Activated CD8-positive, alpha-beta T cell treated with anti-CD3 and anti-CD28 coated beads for 36 hours (primary cell): ENCODE measurements around the gene TMEM9B. TPM values are rescaled to one million over a fixed set of nuclear protein-coding genes. Genes with fewer than 3 reads are reported as not detected.

Experiments
- ATAC-seq: fragments of 200-7000 bp; cut with Tn5 transposase; one replicate; pipeline ENCODE4 v1.10.0; 2021; ENCODE audit warnings: mild to moderate bottlenecking, moderate library complexity
- CTCF ChIA-PET: fragments of 350-600 bp; sonication (Branson Sonifier 250); formaldehyde crosslinking; loops from one replicate; lab custom pipeline; 2021; ENCODE audit warnings: antibody characterized with exemption; lab: Charles Lee
- POLR2A ChIA-PET: fragments of 350-600 bp; sonication (Branson Sonifier 250); formaldehyde crosslinking; loops from one replicate; lab custom pipeline; 2021; ENCODE audit warnings: antibody characterized with exemption; lab: Charles Lee
- DNase-seq: peaks from one replicate; pipeline ENCODE4 v3.0.0-alpha.2; 2020
- H3K27ac Mint-ChIP-seq: one replicate; pipeline ENCODE4 v1.8.0; 2021; ENCODE audit warnings: mild to moderate bottlenecking, mixed read lengths
- H3K27me3 Mint-ChIP-seq: one replicate; pipeline ENCODE4 v1.8.0; 2021; ENCODE audit warnings: mixed read lengths
- H3K36me3 Mint-ChIP-seq: one replicate; pipeline ENCODE4 v1.8.0; 2021; ENCODE audit warnings: low read depth, mixed read lengths
- H3K4me1 Mint-ChIP-seq: one replicate; pipeline ENCODE4 v1.8.0; 2021; ENCODE audit warnings: low read depth, mixed read lengths
- H3K4me3 Mint-ChIP-seq: one replicate; pipeline ENCODE4 v1.8.0; 2021; ENCODE audit warnings: mild to moderate bottlenecking, moderate library complexity, mixed read lengths
- H3K9me3 Mint-ChIP-seq: one replicate; pipeline ENCODE4 v1.8.0; 2021; ENCODE audit warnings: mixed read lengths
- CTCF ChIP-seq: fragments of 200-600 bp; IDR thresholded peaks from one replicate; pipeline ENCODE4 v1.8.0; 2022; ENCODE audit warnings: antibody characterized with exemption, mild to moderate bottlenecking
- intact Hi-C: fragments of 100-400 bp; cut with micrococcal nuclease; formaldehyde crosslinking; loops from one replicate; pipeline ENCODE4 v1.10.0; 2022
- total RNA-seq, 2 experiments: library from RNA; stranded (reverse); gene quantifications; one replicate each; pipeline ENCODE4 v1.2.3, GENCODE V29; 2021

TMEM9B gene
- total RNA-seq, 2 experiments from 2014 or later: 14.6 to 16.3 TPM

DNA sequence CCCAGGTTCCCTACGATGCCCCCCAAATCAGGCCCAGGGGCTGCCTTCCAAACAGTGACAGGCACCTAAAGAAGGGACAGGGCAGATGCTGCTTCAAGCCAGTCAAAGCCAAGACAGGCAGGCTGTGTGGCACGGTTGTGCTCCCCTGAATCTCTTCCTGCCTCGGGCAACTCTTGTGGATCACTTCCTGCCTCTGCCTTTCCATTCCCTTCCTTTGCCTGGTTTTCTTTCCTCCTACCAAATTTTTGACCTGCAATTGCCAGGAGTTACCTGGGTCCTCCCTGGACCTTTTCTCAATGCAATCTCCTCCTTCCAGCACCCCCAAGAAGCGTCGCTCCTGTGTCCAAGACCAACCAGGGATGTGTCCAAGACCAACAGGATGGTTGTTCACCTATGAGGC is 37.0 kb downstream of the TMEM9B start:
- POLR2A ChIA-PET: no interaction called here

GRCh38 chr11:8926236-8926635 is 38.0 kb downstream of the TMEM9B start:
- H3K4me1 Mint-ChIP-seq: no peaks in the 10 kb centered on the region
- peaks cover 12% of the 10 kb centered on the region for H3K36me3 Mint-ChIP-seq
- intact Hi-C loops: no loop called here
- TF ChIP-seq CTCF: no peak
- H3K27ac Mint-ChIP-seq: no peak overlapping the region
- POLR2A ChIA-PET: no interaction called here
- no peak overlapping the region for H3K4me3 Mint-ChIP-seq
- DNase-seq (no peak), ATAC-seq (no peak)
- CTCF ChIA-PET: interaction anchor here (0.6 to 1.1 kb wide), 2 partner anchors 11 to 32 kb away, joined by 3 to 5 read pairs; no protein-coding TSS in a partner anchor
- H3K9me3 Mint-ChIP-seq: no peaks in the 10 kb centered on the region
- no peaks in the 10 kb centered on the region for H3K27me3 Mint-ChIP-seq

More for the DNA sequence above, 37.0 kb downstream of the TMEM9B start:
- Mint-ChIP-seq H3K27ac (no peak overlapping the region), H3K4me1 (no peaks in the 10 kb centered on the region), H3K4me3 (no peak overlapping the region), H3K9me3 (no peaks in the 10 kb centered on the region), H3K36me3 (peaks cover 9% of the 10 kb centered on the region), H3K27me3 (no peaks in the 10 kb centered on the region)
- TF ChIP-seq CTCF: no peak
- CTCF ChIA-PET: no interaction called here
- intact Hi-C loops: no loop called here
- no peak for DNase-seq
- no peak for ATAC-seq

DNA sequence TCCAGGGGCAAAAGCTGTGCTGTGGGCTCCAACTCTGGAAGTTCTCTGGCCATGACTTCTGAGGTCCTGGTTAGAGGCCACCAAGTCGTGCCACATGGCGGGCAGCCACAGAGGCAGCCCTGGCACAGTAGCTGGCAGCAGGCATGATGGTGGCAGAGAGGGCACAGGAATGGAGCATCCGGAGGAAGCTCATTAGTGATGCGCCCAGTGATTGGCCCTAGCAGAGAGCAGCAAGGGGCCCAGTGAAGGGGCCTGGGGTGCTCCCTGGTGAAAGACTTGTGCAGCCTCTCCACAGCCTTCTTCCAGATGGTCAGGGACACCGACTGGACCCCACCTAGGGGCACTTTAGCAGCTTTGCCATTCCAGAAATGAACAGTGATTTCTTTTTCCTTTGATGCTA is 38.5 kb downstream of the TMEM9B start:
- ChIA-PET CTCF (interaction anchor here (1.1 kb wide), 1 partner anchor 11 kb away, joined by 5 read pairs; no protein-coding TSS in a partner anchor), POLR2A (no interaction called here)
- TF ChIP-seq CTCF: no peak
- Mint-ChIP-seq H3K9me3 (no peaks in the 10 kb centered on the region), H3K27me3 (no peaks in the 10 kb centered on the region), H3K36me3 (peaks cover 12% of the 10 kb centered on the region), H3K4me1 (no peaks in the 10 kb centered on the region), H3K4me3 (no peak overlapping the region), H3K27ac (no peak overlapping the region)
- ATAC-seq: no peak
- no peak for DNase-seq
- intact Hi-C loops: no loop called here

- Mint-ChIP-seq H3K27ac (no peak overlapping the region), H3K27me3 (no peaks in the 10 kb centered on the region), H3K4me3 (no peak overlapping the region), H3K9me3 (no peaks in the 10 kb centered on the region), H3K36me3 (peaks cover 12% of the 10 kb centered on the region), H3K4me1 (no peaks in the 10 kb centered on the region)
- no peak for DNase-seq
- TF ChIP-seq CTCF: no peak
- ChIA-PET CTCF (interaction anchor here (0.6 to 0.7 kb wide), 5 partner anchors 9 to 1484 kb away, joined by 3 to 4 read pairs (median 3); no protein-coding TSS in a partner anchor), POLR2A (no interaction called here)
- intact Hi-C loops: no loop called here
- ATAC-seq: no peak
Observed at GRCh38 chr11:8922691-8923090, 41.6 kb downstream of the TMEM9B start.

DNA sequence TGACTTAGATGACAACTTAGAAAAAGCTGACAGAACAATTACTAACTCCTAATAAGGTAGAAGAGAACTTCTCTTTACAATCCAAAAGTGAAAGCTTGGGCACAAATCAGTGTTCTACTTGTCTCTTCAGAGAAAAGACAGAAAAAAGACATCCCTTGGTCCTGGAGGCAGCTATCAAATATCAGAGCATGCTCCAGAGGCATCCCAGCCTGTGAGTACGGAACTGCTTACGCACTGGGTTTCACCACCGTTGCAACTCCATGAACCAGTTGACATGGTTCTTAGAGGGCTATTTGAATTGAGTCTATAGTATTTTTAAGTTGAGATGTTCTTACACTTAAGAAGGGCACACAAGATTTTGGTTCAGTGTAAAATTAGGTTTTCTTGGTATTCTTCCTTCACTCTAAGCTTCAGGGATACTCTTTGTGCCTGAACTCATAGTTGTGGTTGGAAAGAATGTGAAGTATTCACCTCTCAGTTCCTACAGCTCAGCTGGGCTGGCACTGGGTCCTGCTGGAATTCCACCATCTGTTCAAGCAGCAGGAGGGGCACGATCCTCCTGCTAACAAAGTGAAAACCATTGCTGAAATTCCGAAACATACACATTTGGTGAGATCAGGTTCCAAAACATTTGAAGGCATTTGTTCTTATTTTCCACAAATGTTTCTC is 47.0 kb downstream of the TMEM9B start:
- Mint-ChIP-seq H3K36me3 (peaks cover 25% of the 10 kb centered on the region), H3K27me3 (no peaks in the 10 kb centered on the region), H3K27ac (no peak overlapping the region), H3K4me3 (no peak overlapping the region), H3K4me1 (peaks cover 22% of the 10 kb centered on the region), H3K9me3 (no peaks in the 10 kb centered on the region)
- CTCF ChIA-PET: interaction anchor here (1.1 to 1.7 kb wide), 2 partner anchors 43 to 221 kb away, joined by 4 to 5 read pairs; no protein-coding TSS in a partner anchor
- DNase-seq: no peak
- no peak for TF ChIP-seq CTCF
- POLR2A ChIA-PET: no interaction called here
- ATAC-seq: no peak
- intact Hi-C loops: loop anchor here (10.0 kb wide), 1 partner anchor 218 kb away; no protein-coding TSS in a partner anchor
